H9 (cell line): ENCODE data around the gene SLC35A3. TPM values are rescaled to one million over a fixed set of nuclear protein-coding genes. Genes with fewer than 3 reads are reported as not detected.

Experiments
- DNase-seq: peaks from one replicate; pipeline ENCODE4 v3.0.0-alpha.2; 2017
- H2AFZ ChIP-seq: one replicate; pipeline ENCODE4 v1.6.1; 2013; ENCODE audit warnings: mild to moderate bottlenecking, low read length, control low read depth, moderate library complexity
- H2AK5ac ChIP-seq: 2 replicates; pipeline ENCODE4 v1.6.1; 2013; ENCODE audit warnings: low read length, control low read depth, mixed read lengths; ENCODE audit not compliant: insufficient read length
- H2BK120ac ChIP-seq: one replicate; pipeline ENCODE4 v1.6.1; 2013; ENCODE audit warnings: low read depth, mild to moderate bottlenecking, low read length, control low read depth, inconsistent platforms; ENCODE audit not compliant: poor library complexity, severe bottlenecking
- H2BK12ac ChIP-seq: 2 replicates; pipeline ENCODE4 v1.6.1; 2013; ENCODE audit warnings: low read length, control low read depth, mixed read lengths, low read depth; ENCODE audit not compliant: insufficient read length
- H2BK15ac ChIP-seq: 2 replicates; pipeline ENCODE4 v1.6.1; 2013; ENCODE audit warnings: low read depth, low read length, control low read depth
- H2BK20ac ChIP-seq: one replicate; pipeline ENCODE4 v1.6.1; 2013; ENCODE audit warnings: low read depth, mild to moderate bottlenecking, low read length, control low read depth, inconsistent platforms; ENCODE audit not compliant: poor library complexity, severe bottlenecking
- H2BK5ac ChIP-seq: 2 replicates; pipeline ENCODE4 v1.6.1; 2013; ENCODE audit warnings: low read length, control low read depth, mixed read lengths; ENCODE audit not compliant: insufficient read length
- H3K14ac ChIP-seq: 2 replicates; pipeline ENCODE4 v1.6.1; 2013; ENCODE audit warnings: low read length, control low read depth; ENCODE audit not compliant: insufficient read depth
- H3K18ac ChIP-seq: 2 replicates; pipeline ENCODE4 v1.6.1; 2013; ENCODE audit warnings: low read depth, mild to moderate bottlenecking, mixed read lengths, low read length, control low read depth; ENCODE audit not compliant: insufficient read length
- H3K23ac ChIP-seq: 2 replicates; pipeline ENCODE4 v1.6.1; 2013; ENCODE audit warnings: low read length, control low read depth, mixed read lengths, low read depth; ENCODE audit not compliant: insufficient read length
- H3K23me2 ChIP-seq: 2 replicates; pipeline ENCODE4 v1.6.1; 2013; ENCODE audit warnings: low read depth, mild to moderate bottlenecking, mixed read lengths, low read length, control low read depth; ENCODE audit not compliant: insufficient read length, poor library complexity, severe bottlenecking
- H3K27ac ChIP-seq: 2 replicates; pipeline ENCODE4 v1.5.1; 2013; ENCODE audit warnings: low read length, control low read depth, mixed read lengths, low read depth; ENCODE audit not compliant: insufficient read length
- H3K27me3 ChIP-seq: 2 replicates; pipeline ENCODE4 v1.6.1; 2013; ENCODE audit warnings: low read length, control low read depth, inconsistent platforms; ENCODE audit not compliant: insufficient read depth
- H3K4ac ChIP-seq: 2 replicates; pipeline ENCODE4 v1.6.1; 2013; ENCODE audit warnings: low read depth, mild to moderate bottlenecking, control low read depth, inconsistent platforms, low read length, moderate library complexity
- H3K4me1 ChIP-seq: 2 replicates; pipeline ENCODE4 v1.6.1; 2013; ENCODE audit warnings: low read length, control low read depth, inconsistent platforms; ENCODE audit not compliant: insufficient read depth
- H3K4me2 ChIP-seq: 2 replicates; pipeline ENCODE4 v1.6.1; 2013; ENCODE audit warnings: low read length, control low read depth, mixed read lengths; ENCODE audit not compliant: insufficient read length, insufficient read depth
- H3K56ac ChIP-seq: 2 replicates; pipeline ENCODE4 v1.6.1; 2013; ENCODE audit warnings: low read depth, mild to moderate bottlenecking, mixed read lengths, low read length, control low read depth; ENCODE audit not compliant: insufficient read length
- H3K79me1 ChIP-seq: 2 replicates; pipeline ENCODE4 v1.6.1; 2013; ENCODE audit warnings: low read depth, mild to moderate bottlenecking, moderate library complexity, low read length, control low read depth, inconsistent platforms; ENCODE audit not compliant: insufficient read depth, poor library complexity, severe bottlenecking
- H3K79me2 ChIP-seq: 2 replicates; pipeline ENCODE4 v1.6.1; 2013; ENCODE audit warnings: low read length, control low read depth, inconsistent platforms; ENCODE audit not compliant: insufficient read depth
- H3K9ac ChIP-seq: 2 replicates; pipeline ENCODE4 v1.6.1; 2013; ENCODE audit warnings: low read length, control low read depth, mixed read lengths; ENCODE audit not compliant: insufficient read length; ENCODE audit errors: extremely low read depth
- H3K9me3 ChIP-seq: one replicate; pipeline ENCODE4 v1.6.1; 2013; ENCODE audit warnings: low read depth, low read length, inconsistent platforms; ENCODE audit not compliant: control insufficient read depth
- H3T11ph ChIP-seq: one replicate; pipeline ENCODE4 v1.6.1; 2013; ENCODE audit warnings: mild to moderate bottlenecking, low read length, control low read depth, inconsistent platforms
- H4K20me1 ChIP-seq: one replicate; pipeline ENCODE4 v1.6.1; 2013; ENCODE audit not compliant: control insufficient read depth, insufficient read length, insufficient read depth
- H4K5ac ChIP-seq: 2 replicates; pipeline ENCODE4 v1.6.1; 2013; ENCODE audit warnings: low read depth, mild to moderate bottlenecking, mixed read lengths, low read length, control low read depth; ENCODE audit not compliant: insufficient read length
- H4K8ac ChIP-seq: replicated peaks from 2 replicates; pipeline ENCODE4 v1.6.1; 2013; ENCODE audit warnings: low read length, control low read depth, mixed read lengths, low read depth; ENCODE audit not compliant: insufficient read length
- H4K91ac ChIP-seq: 2 replicates; pipeline ENCODE4 v1.6.1; 2013; ENCODE audit warnings: low read depth, mild to moderate bottlenecking, moderate library complexity, mixed read lengths, low read length, control low read depth; ENCODE audit not compliant: insufficient read length
- H3K27ac Mint-ChIP-seq, 3 experiments: 2 replicates in 2 of 3; 3 replicates in 1 of 3; pipeline ENCODE4 v1.8.0; 2020 to 2021; ENCODE audit warnings: mixed read lengths in 3 of 3, mild to moderate bottlenecking in 1 of 3, moderate library complexity in 1 of 3
- H3K27me3 Mint-ChIP-seq: 2 replicates; pipeline ENCODE4 v1.8.0; 2021; ENCODE audit warnings: low read depth, mild to moderate bottlenecking, moderate library complexity, mixed read lengths
- H3K36me3 Mint-ChIP-seq, 3 experiments: 2 replicates in 2 of 3; 3 replicates in 1 of 3; pipeline ENCODE4 v1.8.0; 2020 to 2021; ENCODE audit warnings: low read depth in 3 of 3, mixed read lengths in 3 of 3; ENCODE audit not compliant: insufficient read depth in 1 of 3
- H3K4me1 Mint-ChIP-seq, 2 experiments: 2 replicates each; pipeline ENCODE4 v1.8.0; 2020; ENCODE audit warnings: mixed read lengths in 2 of 2
- H3K4me3 Mint-ChIP-seq, 2 experiments: 2 replicates in 1 of 2; 3 replicates in 1 of 2; pipeline ENCODE4 v1.8.0; 2020 to 2021; ENCODE audit warnings: mild to moderate bottlenecking in 2 of 2, mixed read lengths in 2 of 2, moderate library complexity in 1 of 2
- H3K9me3 Mint-ChIP-seq, 2 experiments: 2 replicates in 1 of 2; 3 replicates in 1 of 2; pipeline ENCODE4 v1.8.0; 2020; ENCODE audit warnings: mild to moderate bottlenecking in 2 of 2, mixed read lengths in 2 of 2, moderate library complexity in 1 of 2
- CTCF ChIP-seq: fragments of 200-600 bp; sonication (generic); conservative IDR thresholded peaks from 3 replicates; pipeline ENCODE4 v1.8.0; 2021; ENCODE audit warnings: antibody characterized with exemption, mild to moderate bottlenecking
- total RNA-seq: library from RNA; stranded (reverse); gene quantifications from 2 replicates; pipeline ENCODE4 v1.2.1, GENCODE V29; 2021

Gene SLC35A3
- total RNA-seq, 1 experiment from 2014 or later = 15.1 TPM

DNA sequence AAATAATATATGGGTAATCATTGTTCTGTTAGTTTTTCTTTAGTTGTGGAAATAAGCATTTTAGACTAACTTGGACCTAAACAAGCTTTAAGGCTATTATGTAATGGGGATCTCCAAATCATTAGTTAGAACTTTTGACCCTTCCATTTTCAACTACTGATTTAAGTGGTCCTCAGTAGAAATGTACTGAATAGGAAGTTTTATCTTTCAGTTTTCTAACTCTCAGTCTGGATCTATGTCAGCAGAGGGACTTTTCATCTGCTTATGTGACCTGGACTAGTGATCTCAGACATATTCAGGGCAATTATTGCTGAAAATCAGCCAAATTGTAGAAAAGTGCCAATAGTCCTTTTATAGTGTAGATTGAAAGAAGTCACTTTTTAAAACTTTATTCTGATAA lies 106.9 kb downstream of the SLC35A3 start:
- no peak overlapping the region for H3T11ph ChIP-seq

More for the DNA sequence above, 106.9 kb downstream of the SLC35A3 start:
- Histone ChIP-seq H3K18ac (no peak overlapping the region), H4K8ac (no peak overlapping the region), H2BK20ac (no peak overlapping the region), H3K4ac (no peak overlapping the region), H3K79me1 (no peaks in the 10 kb centered on the region), H2BK5ac (no peak overlapping the region), H2BK15ac (no peak overlapping the region), H3K27ac (no peak overlapping the region), H3K23ac (no peak overlapping the region), H4K20me1 (no peaks in the 10 kb centered on the region), H3K27me3 (no peaks in the 10 kb centered on the region), H2AFZ (no peak overlapping the region), H3K9me3 (no peaks in the 10 kb centered on the region), H2BK120ac (no peak overlapping the region), H3K23me2 (no peaks in the 10 kb centered on the region), H4K5ac (no peak overlapping the region), H3K56ac (no peak overlapping the region), H3K9ac (no peak overlapping the region), H4K91ac (no peak overlapping the region), H3K79me2 (no peaks in the 10 kb centered on the region), H2AK5ac (no peak overlapping the region), H3K4me2 (no peak overlapping the region), H3K14ac (no peak overlapping the region), H2BK12ac (no peak overlapping the region), H3K4me1 (no peaks in the 10 kb centered on the region)
- DNase-seq = no peak
- H3K36me3 Mint-ChIP-seq = peaks cover 18 to 61% (median 40%) of the 10 kb centered on the region in 3 experiments; a peak in 6 of 7 replicates
- TF ChIP-seq CTCF = no peak
- H3K4me1 Mint-ChIP-seq = peaks cover 11 to 20% of the 10 kb centered on the region in 2 experiments
- H3K27ac Mint-ChIP-seq = peak overlapping the region in 1 of 3 experiments; percentile 58; a peak in 1 of 7 replicates
- no peaks in the 10 kb centered on the region for H3K27me3 Mint-ChIP-seq
- no peak overlapping the region for H3K4me3 Mint-ChIP-seq
- H3K9me3 Mint-ChIP-seq = no peaks in the 10 kb centered on the region
